ENCODE data around the gene PASK. TPM values are rescaled to one million over a fixed set of nuclear protein-coding genes. Genes with fewer than 3 reads are reported as not detected.

The PASK gene
- total RNA-seq, 2 experiments from 2014 or later: 26.8 to 84.3 TPM

DNA sequence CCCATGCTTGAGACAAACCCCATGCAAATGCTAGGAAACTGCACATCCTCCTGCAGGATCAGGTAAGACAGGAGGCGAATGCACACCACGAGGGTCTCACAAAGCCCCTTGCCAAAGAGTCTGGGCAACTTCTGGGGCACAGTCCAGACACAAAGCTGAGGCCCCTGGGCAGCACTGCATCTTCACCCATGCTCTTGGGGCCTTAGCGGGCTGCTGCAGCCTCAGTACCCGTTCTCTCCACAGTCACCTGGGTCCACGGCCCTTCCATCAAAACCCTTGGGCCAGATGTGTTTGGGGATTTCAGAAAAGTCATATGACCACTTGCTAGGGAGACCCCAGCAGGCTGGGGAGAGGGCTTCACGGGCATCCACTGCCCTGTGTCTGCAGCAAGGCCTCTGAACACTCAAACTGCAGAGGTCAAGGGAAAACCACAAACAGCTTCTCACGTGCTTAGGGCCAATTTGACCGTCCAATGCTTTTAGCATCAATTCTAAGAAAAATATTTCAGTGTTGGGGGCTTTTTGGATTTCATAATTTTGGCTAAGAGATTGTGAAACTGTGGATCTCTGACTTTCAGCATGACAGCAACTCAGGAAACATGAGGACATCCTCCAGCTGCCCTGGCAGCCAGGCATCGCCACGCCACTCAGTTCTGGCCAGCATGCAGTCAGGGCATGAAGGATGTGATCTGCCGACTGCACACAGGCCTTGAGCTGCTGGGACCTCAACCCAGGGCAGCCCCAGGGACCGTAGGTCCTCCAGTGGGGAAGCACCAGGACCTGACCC lies 20.0 kb downstream of the PASK start:
- Histone ChIP-seq H3K9me3 (ENCODE audit: low read length) (no peaks in the 10 kb centered on the region), H3K4me3 (ENCODE audit: low read depth, low read length, poor library complexity, severe bottlenecking) (no peak overlapping the region), H3K27ac (ENCODE audit: low read depth, low read length, poor library complexity, severe bottlenecking) (no peak overlapping the region), H3K4me2 (ENCODE audit: low read length) (no peak overlapping the region), H3K9me2 (ENCODE audit: insufficient read depth, low read length) (no peaks in the 10 kb centered on the region), H4K20me1 (ENCODE audit: insufficient read depth, low read length) (no peaks in the 10 kb centered on the region), H2AFZ (ENCODE audit: low read length) (no peak overlapping the region), H3K79me2 (ENCODE audit: insufficient read depth, low read depth, low read length) (no peaks in the 10 kb centered on the region), H3K4me1 (ENCODE audit: insufficient read depth, low read length, poor library complexity, severe bottlenecking) (no peaks in the 10 kb centered on the region), H3K36me3 (ENCODE audit: insufficient read depth, low read length) (peaks cover 41% of the 10 kb centered on the region)
- ChIA-PET CTCF (ENCODE audit: unreplicated experiment) (interaction anchor here (0.5 kb wide), 1 partner anchor 254 kb away, joined by 3 read pairs; no protein-coding TSS in a partner anchor), POLR2A (no interaction called here)
- no TSS peak for BruUV-seq (replicated peaks)
- no peak for DNase-seq (ENCODE audit: low spot score)
- intact Hi-C loops (cut with micrococcal nuclease; ENCODE audit: unreplicated experiment): no loop called here
- no peak for TF ChIP-seq EZH2phosphoT487 (IDR thresholded peaks at IDR 0.05; ENCODE audit: borderline replicate concordance, low read depth, low read length)
- TF ChIP-seq, protein P1, sequence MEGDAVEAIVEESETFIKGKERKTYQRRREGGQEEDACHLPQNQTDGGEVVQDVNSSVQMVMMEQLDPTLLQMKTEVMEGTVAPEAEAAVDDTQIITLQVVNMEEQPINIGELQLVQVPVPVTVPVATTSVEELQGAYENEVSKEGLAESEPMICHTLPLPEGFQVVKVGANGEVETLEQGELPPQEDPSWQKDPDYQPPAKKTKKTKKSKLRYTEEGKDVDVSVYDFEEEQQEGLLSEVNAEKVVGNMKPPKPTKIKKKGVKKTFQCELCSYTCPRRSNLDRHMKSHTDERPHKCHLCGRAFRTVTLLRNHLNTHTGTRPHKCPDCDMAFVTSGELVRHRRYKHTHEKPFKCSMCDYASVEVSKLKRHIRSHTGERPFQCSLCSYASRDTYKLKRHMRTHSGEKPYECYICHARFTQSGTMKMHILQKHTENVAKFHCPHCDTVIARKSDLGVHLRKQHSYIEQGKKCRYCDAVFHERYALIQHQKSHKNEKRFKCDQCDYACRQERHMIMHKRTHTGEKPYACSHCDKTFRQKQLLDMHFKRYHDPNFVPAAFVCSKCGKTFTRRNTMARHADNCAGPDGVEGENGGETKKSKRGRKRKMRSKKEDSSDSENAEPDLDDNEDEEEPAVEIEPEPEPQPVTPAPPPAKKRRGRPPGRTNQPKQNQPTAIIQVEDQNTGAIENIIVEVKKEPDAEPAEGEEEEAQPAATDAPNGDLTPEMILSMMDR (conservative IDR thresholded peaks at IDR 0.05; ENCODE audit: low read length): no peak

DNA sequence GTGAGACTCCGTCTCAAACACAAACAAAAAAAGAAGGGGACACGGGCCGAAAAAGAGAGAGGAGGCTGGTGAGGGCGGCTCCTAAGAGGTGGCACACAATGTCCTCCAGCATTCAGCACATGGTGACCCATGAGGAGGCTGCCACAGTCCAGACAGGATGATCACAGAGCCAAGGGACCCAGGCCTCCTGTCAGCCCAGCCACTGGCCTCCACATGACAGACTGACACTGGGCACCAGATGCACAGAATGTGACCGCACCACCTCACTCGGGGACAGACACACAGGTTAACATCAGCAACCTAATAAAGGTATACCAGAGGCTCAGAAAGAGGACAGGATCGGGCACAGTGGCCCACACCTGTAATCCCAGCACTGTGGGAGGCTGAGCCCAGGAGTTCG lies 21.0 kb downstream of the PASK start:
- Histone ChIP-seq H3K9me3 (ENCODE audit: low read length) (no peaks in the 10 kb centered on the region), H3K4me2 (ENCODE audit: low read length) (no peak overlapping the region), H2AFZ (ENCODE audit: low read length) (no peak overlapping the region), H3K27ac (ENCODE audit: low read depth, low read length, poor library complexity, severe bottlenecking) (no peak overlapping the region), H3K4me1 (ENCODE audit: insufficient read depth, low read length, poor library complexity, severe bottlenecking) (no peaks in the 10 kb centered on the region), H4K20me1 (ENCODE audit: insufficient read depth, low read length) (no peaks in the 10 kb centered on the region), H3K4me3 (ENCODE audit: low read depth, low read length, poor library complexity, severe bottlenecking) (no peak overlapping the region), H3K79me2 (ENCODE audit: insufficient read depth, low read depth, low read length) (no peaks in the 10 kb centered on the region), H3K9me2 (ENCODE audit: insufficient read depth, low read length) (no peaks in the 10 kb centered on the region), H3K36me3 (ENCODE audit: insufficient read depth, low read length) (peaks cover 46% of the 10 kb centered on the region)
- intact Hi-C loops (cut with micrococcal nuclease; ENCODE audit: unreplicated experiment): no loop called here
- no TSS peak for BruUV-seq (replicated peaks)
- DNase-seq (ENCODE audit: low spot score): no peak
- TF ChIP-seq, protein P1 (conservative IDR thresholded peaks at IDR 0.05; ENCODE audit: low read length): no peak
- TF ChIP-seq EZH2phosphoT487 (IDR thresholded peaks at IDR 0.05; ENCODE audit: borderline replicate concordance, low read depth, low read length): no peak
- ChIA-PET CTCF (ENCODE audit: unreplicated experiment) (no interaction called here), POLR2A (no interaction called here)

DNA sequence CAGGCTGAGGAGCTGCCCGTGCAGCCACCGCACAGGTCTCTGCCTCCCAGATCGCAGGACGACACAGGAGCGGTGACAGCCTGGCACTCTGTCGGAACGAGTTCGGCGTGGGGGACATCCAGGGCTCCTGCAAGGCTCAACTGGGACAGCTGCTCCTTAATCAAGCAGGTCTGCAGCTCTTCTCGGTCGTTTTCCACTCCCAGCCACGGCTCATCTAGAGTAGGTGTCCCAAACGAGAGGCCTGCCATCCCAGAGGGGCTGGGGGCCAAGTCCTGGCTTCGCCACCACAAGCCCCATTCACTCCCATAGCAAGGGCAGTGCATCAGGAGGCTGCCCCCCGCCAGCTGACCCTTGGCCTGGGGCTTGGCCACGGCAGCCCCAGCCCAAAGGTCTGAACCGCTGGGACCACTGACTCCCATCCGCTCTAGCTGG lies 22.5 kb downstream of the PASK start:
- Histone ChIP-seq H3K79me2 (ENCODE audit: insufficient read depth, low read depth, low read length) (no peaks in the 10 kb centered on the region), H3K9me2 (ENCODE audit: insufficient read depth, low read length) (no peaks in the 10 kb centered on the region), H3K4me1 (ENCODE audit: insufficient read depth, low read length, poor library complexity, severe bottlenecking) (no peaks in the 10 kb centered on the region), H4K20me1 (ENCODE audit: insufficient read depth, low read length) (no peaks in the 10 kb centered on the region), H3K9me3 (ENCODE audit: low read length) (no peaks in the 10 kb centered on the region), H3K4me3 (ENCODE audit: low read depth, low read length, poor library complexity, severe bottlenecking) (no peak overlapping the region), H3K4me2 (ENCODE audit: low read length) (no peak overlapping the region), H3K27ac (ENCODE audit: low read depth, low read length, poor library complexity, severe bottlenecking) (no peak overlapping the region), H2AFZ (ENCODE audit: low read length) (no peak overlapping the region), H3K36me3 (ENCODE audit: insufficient read depth, low read length) (peaks cover 47% of the 10 kb centered on the region)
- ChIA-PET POLR2A (no interaction called here), CTCF (ENCODE audit: unreplicated experiment) (no interaction called here)
- intact Hi-C loops (cut with micrococcal nuclease; ENCODE audit: unreplicated experiment): no loop called here
- BruUV-seq (replicated peaks): no TSS peak
- TF ChIP-seq, protein P1 (conservative IDR thresholded peaks at IDR 0.05; ENCODE audit: low read length): no peak
- TF ChIP-seq EZH2phosphoT487 (IDR thresholded peaks at IDR 0.05; ENCODE audit: borderline replicate concordance, low read depth, low read length): no peak
- DNase-seq (ENCODE audit: low spot score): no peak
